ENCODE data around the gene CUL7. TPM values are rescaled to one million over a fixed set of nuclear protein-coding genes. Genes with fewer than 3 reads are reported as not detected.

CUL7 gene
- total and polyA plus RNA-seq, 9 of the 15 experiments (the other 6 are each of a cell fraction or from before 2014, with no cell fraction given) = 0.44 to 20.1 (median 8.6) TPM

DNA sequence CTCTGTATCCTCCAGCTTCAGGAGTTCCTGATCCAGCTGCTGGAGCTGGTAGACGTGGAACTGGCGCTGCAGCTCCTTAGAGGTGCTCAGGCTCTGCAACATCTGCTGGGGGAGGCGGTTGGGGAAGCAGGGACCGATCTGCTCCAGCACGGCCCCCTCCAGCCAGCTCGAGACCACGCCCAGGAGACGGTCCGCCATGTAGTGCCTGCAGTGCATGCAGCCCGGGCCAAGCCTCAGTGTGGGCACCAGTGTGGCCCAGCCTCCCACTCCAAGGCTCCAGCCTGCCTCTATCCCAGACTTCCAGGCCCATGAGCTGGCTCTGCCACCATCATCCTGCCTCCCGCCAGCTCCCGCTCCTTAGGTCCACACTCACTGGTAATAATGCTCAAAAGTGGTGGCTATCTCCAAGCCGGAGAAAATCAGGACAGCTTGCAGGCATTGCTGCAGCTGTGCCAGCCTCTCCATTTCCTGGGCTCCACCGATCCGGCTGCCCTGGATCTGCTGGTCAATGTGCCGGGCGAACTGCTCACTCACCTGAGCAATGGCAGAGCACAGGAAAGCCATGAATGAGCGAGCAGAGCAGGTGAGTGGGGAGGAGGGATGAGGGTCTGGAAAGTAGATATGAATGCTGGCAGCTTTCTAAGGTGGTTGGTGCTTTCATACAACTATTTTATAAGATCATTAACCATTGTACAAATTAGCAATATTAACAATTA, 13.0 kb downstream of the CUL7 start (continued):
- TF ChIP-seq, protein P1, sequence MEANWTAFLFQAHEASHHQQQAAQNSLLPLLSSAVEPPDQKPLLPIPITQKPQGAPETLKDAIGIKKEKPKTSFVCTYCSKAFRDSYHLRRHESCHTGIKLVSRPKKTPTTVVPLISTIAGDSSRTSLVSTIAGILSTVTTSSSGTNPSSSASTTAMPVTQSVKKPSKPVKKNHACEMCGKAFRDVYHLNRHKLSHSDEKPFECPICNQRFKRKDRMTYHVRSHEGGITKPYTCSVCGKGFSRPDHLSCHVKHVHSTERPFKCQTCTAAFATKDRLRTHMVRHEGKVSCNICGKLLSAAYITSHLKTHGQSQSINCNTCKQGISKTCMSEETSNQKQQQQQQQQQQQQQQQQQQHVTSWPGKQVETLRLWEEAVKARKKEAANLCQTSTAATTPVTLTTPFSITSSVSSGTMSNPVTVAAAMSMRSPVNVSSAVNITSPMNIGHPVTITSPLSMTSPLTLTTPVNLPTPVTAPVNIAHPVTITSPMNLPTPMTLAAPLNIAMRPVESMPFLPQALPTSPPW (CRISPR knock-in tag; IDR thresholded peaks at IDR 0.05) = no peak

DNA sequence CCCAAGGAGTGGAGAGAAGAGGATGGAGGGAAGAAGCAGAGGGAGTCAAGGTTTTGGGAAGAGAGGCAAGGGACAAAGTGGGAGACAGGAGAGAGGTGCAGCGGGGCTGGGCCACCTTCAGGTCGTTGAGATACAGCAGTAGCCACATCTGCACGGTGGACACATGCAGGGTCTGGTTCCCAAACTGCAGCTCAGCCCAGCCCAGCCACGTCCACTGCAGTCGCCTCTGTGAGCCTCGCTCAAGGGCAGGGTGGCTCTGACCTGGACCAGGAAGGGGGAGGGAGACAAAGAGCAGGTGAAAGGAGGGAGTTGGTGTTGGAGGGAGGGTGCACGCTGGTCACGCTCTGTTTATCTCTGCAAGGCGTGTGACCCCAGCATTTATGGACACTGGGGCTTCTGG, 14.9 kb downstream of the CUL7 start:
- 54% methylated on average over 8 of the region's 9 CpGs for WGBS (ENCODE audit: insufficient coverage, low coverage, missing lambda C conversion rate)
- no peak overlapping the region for H3K27ac ChIP-seq (ENCODE audit: extremely low read depth, low read depth, low read length)
- H2AFZ ChIP-seq (ENCODE audit: low read depth, low read length) = no peak overlapping the region
- POLR2A ChIA-PET = interaction anchor here (0.6 to 2.6 kb wide), 6 partner anchors 10 to 105 kb away, joined by 3 to 7 read pairs (median 4); no protein-coding TSS in a partner anchor
- H3K4me3 ChIP-seq = no peak overlapping the region
- H3K9me3 ChIP-seq (replicated peaks; ENCODE audit: control insufficient read depth, insufficient read depth, low read depth, low read length) = no peaks in the 10 kb centered on the region
- H3K4me1 ChIP-seq (replicated peaks in 1 of 2; ENCODE audit: control insufficient read depth in 2 of 2, insufficient read depth in 2 of 2, low read length in 2 of 2) = peaks cover 0 to 10% of the 10 kb centered on the region in 2 experiments; a peak in 3 of 5 replicates
- in situ Hi-C loops (cut with MboI) = no loop called here
- DNase-seq (ENCODE audit: extremely low read depth in 1 of 4, low spot score in 3 of 4) (no peak), ATAC-seq (peak; percentile 46), FAIRE-seq (no peak)
- no peaks in the 10 kb centered on the region for H3K27me3 ChIP-seq (ENCODE audit: control insufficient read depth in 2 of 2, insufficient read depth in 2 of 2, low read length in 2 of 2)
- CTCF ChIA-PET (ENCODE audit: low intra/inter-chr PET ratio) = no interaction called here
- BruUV-seq (replicated peaks) = no TSS peak
- H3K9me1 ChIP-seq (ENCODE audit: control insufficient read depth, insufficient read depth, low read length) = peaks cover 6% of the 10 kb centered on the region
- intact Hi-C loops (cut with micrococcal nuclease) = no loop called here
- no peaks in the 10 kb centered on the region for H3K79me2 ChIP-seq (ENCODE audit: control insufficient read depth, insufficient read depth, low read length)
- H3K9ac ChIP-seq (ENCODE audit: insufficient read depth in 1 of 2, low read depth in 2 of 2, low read length in 2 of 2) = peak overlapping the region in 1 of 2 experiments; percentile 75; a peak in 1 of 4 replicates
- H4K20me1 ChIP-seq (replicated peaks; ENCODE audit: control insufficient read depth, insufficient read depth, low read length) = no peaks in the 10 kb centered on the region; the same call in 1 of the 2 replicates
- no peak overlapping the region for H3K4me2 ChIP-seq (ENCODE audit: insufficient read depth, low read length)
- H3K36me3 ChIP-seq (ENCODE audit: control insufficient read depth, insufficient read depth, low read length) = peaks cover 80% of the 10 kb centered on the region
- TF ChIP-seq, protein P2, sequence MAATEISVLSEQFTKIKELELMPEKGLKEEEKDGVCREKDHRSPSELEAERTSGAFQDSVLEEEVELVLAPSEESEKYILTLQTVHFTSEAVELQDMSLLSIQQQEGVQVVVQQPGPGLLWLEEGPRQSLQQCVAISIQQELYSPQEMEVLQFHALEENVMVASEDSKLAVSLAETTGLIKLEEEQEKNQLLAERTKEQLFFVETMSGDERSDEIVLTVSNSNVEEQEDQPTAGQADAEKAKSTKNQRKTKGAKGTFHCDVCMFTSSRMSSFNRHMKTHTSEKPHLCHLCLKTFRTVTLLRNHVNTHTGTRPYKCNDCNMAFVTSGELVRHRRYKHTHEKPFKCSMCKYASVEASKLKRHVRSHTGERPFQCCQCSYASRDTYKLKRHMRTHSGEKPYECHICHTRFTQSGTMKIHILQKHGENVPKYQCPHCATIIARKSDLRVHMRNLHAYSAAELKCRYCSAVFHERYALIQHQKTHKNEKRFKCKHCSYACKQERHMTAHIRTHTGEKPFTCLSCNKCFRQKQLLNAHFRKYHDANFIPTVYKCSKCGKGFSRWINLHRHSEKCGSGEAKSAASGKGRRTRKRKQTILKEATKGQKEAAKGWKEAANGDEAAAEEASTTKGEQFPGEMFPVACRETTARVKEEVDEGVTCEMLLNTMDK (IDR thresholded peaks at IDR 0.05; ENCODE audit: borderline replicate concordance, insufficient read depth, low read depth, low read length, poor library complexity, severe bottlenecking) = no peak
- 0 out of 2 replicates have a peak, but pooled peaks have one; percentile 49 for TF ChIP-seq RBFOX2 (IDR thresholded peaks at IDR 0.05; ENCODE audit: low read depth, low read length)
- TF ChIP-seq PYGO2 (tag; IDR thresholded peaks at IDR 0.05) = no peak
- no peak for TF ChIP-seq CBFB (CRISPR knock-in tag; IDR thresholded peaks at IDR 0.05)
- TF ChIP-seq XRCC4 (IDR thresholded peaks at IDR 0.05; ENCODE audit: extremely low read depth, insufficient read depth, insufficient read length) = no peak
- 0 out of 2 replicates have a peak, but pooled peaks have one; percentile 31 for TF ChIP-seq SUPT5H (IDR thresholded peaks at IDR 0.05)
- 0 out of 2 replicates have a peak, but pooled peaks have one; percentile 40 for TF ChIP-seq POLR2A (conservative IDR thresholded peaks at IDR 0.05)
- TF ChIP-seq SLC30A9 (CRISPR knock-in tag; IDR thresholded peaks at IDR 0.05) = no peak
